CD4-positive, alpha-beta T cell treated with Interleukin-1 beta for 1 hour (primary cell): ENCODE data around the gene GJB3.
A peak's percentile ranks its signal among the peaks of the same experiment; 100 is the strongest.
"Not testable (repeated sequence)": the region's sequence is repeated elsewhere in the genome, so short reads cannot be mapped to it uniquely, and the experiment has no call there.

ENCODE experiments used
- DNase-seq, 2 donors: peaks; one replicate each; pipeline ENCODE4 v3.0.0-alpha.2; 2020 to 2022

The GJB3 gene

GRCh38 chr1:34781071-34781843, at the start of gene GJB3:
Gene GJB3 (plus strand): TSS chr1:34781214. CDS start chr1:34784763, 3,549 bp downstream.
- no peak for DNase-seq

- not testable (repeated sequence) for DNase-seq
Measured at GRCh38 chr1:34732831-34733230, 48.2 kb upstream of the GJB3 start.

GRCh38 chr1:34736692-34737091, 44.3 kb upstream of the GJB3 start:
- no peak for DNase-seq

GRCh38 chr1:34737236-34737635, 43.8 kb upstream of the GJB3 start:
- DNase-seq = not testable (repeated sequence)

GRCh38 chr1:34739613-34740012, 41.4 kb upstream of the GJB3 start:
- DNase-seq = no peak

- no peak for DNase-seq
Measured at GRCh38 chr1:34740161-34740868, 40.7 kb upstream of the GJB3 start.

GRCh38 chr1:34742667-34743270, 38.2 kb upstream of the GJB3 start:
- peak; percentile 59 to 66 for DNase-seq

- no peak for DNase-seq
Measured at GRCh38 chr1:34743775-34744174, 37.2 kb upstream of the GJB3 start.

GRCh38 chr1:34744851-34745250, 36.2 kb upstream of the GJB3 start:
- DNase-seq = no peak

- DNase-seq = no peak
Measured at GRCh38 chr1:34745666-34746065, 35.3 kb upstream of the GJB3 start.

GRCh38 chr1:34746101-34746500, 34.9 kb upstream of the GJB3 start:
- DNase-seq = no peak

GRCh38 chr1:34746785-34747637, 34.0 kb upstream of the GJB3 start:
- no peak for DNase-seq

GRCh38 chr1:34747638-34747941, 33.4 kb upstream of the GJB3 start:
- no peak for DNase-seq

- no peak for DNase-seq
Measured at GRCh38 chr1:34749992-34750391, 31.0 kb upstream of the GJB3 start.

- no peak for DNase-seq
Measured at GRCh38 chr1:34750610-34751009, 30.4 kb upstream of the GJB3 start.

GRCh38 chr1:34753163-34753562, 27.9 kb upstream of the GJB3 start:
- DNase-seq = no peak

GRCh38 chr1:34754964-34755637, 25.9 kb upstream of the GJB3 start, which contains the start of gene GJB5:
Gene GJB5 (plus strand): TSS chr1:34755047. CDS start chr1:34757331, 2,284 bp downstream.
- DNase-seq = no peak

GRCh38 chr1:34755961-34756360, 25.1 kb upstream of the GJB3 start:
- no peak for DNase-seq

GRCh38 chr1:34757386-34757785, 23.6 kb upstream of the GJB3 start:
- DNase-seq = no peak

- DNase-seq = no peak
Measured at GRCh38 chr1:34758751-34759150, 22.3 kb upstream of the GJB3 start.

GRCh38 chr1:34759503-34760357, 21.3 kb upstream of the GJB3 start, which contains the start of gene GJB4:
Gene GJB4 (plus strand): TSS chr1:34759740. CDS start chr1:34761255, 1,515 bp downstream.
- no peak for DNase-seq
